K562 (cell line): ENCODE results near the gene GET3. TPM values are rescaled to one million over a fixed set of nuclear protein-coding genes. Genes with fewer than 3 reads are reported as not detected.

Experiments used
- AFF4 ChIP-seq: sonication (generic); formaldehyde crosslinking; IDR thresholded peaks from 2 replicates; pipeline ENCODE4 v1.8.0; 2023; ENCODE audit warnings: mild to moderate bottlenecking, missing genetic modification reagents
- CREM ChIP-seq: IDR thresholded peaks from 2 replicates; pipeline ENCODE4 v1.6.1; 2014; ENCODE audit warnings: antibody characterized with exemption, low read depth
- ESRRA ChIP-seq: fragments of 450-650 bp; IDR thresholded peaks from 2 replicates; pipeline ENCODE4 v1.6.1; 2014; ENCODE audit warnings: low read depth, mild to moderate bottlenecking, moderate library complexity, borderline replicate concordance
- NRF1 ChIP-seq, 2 experiments: fragments of 450-650 bp; IDR thresholded peaks in 1 of 2; conservative IDR thresholded peaks in 1 of 2; 2 replicates each; pipeline ENCODE4 v1.6.1; 2014; ENCODE audit warnings: mild to moderate bottlenecking in 2 of 2
- POLR2B ChIP-seq: fragments of 450-650 bp; IDR thresholded peaks from 2 replicates; pipeline ENCODE4 v1.6.1; 2018; ENCODE audit warnings: low read depth; ENCODE audit not compliant: partially characterized antibody
- RERE ChIP-seq: sonication (generic); formaldehyde crosslinking; IDR thresholded peaks from 2 replicates; pipeline ENCODE4 v1.8.0; 2023; ENCODE audit warnings: missing genetic modification reagents, mild to moderate bottlenecking, borderline replicate concordance
- SAFB2 ChIP-seq: fragments of 200-400 bp; formaldehyde crosslinking; IDR thresholded peaks from 2 replicates; pipeline ENCODE4 v1.6.1; 2018; ENCODE audit warnings: borderline replicate concordance, low read length, low read depth, moderate library complexity; ENCODE audit not compliant: severe bottlenecking
- SLC30A9 ChIP-seq: fragments of 250-450 bp; sonication (Bioruptor Pico); IDR thresholded peaks from 2 replicates; pipeline ENCODE4 v1.8.0; 2022; ENCODE audit warnings: mild to moderate bottlenecking, moderate library complexity
- SMARCB1 ChIP-seq: IDR thresholded peaks from 2 replicates; pipeline ENCODE4 v1.6.1; 2011; ENCODE audit warnings: improper control_type of control experiment, low read depth; ENCODE audit not compliant: insufficient read length
- THRA ChIP-seq: fragments of 450-650 bp; IDR thresholded peaks from 2 replicates; pipeline ENCODE4 v1.6.1; 2017; ENCODE audit warnings: mild to moderate bottlenecking, moderate library complexity
- ZEB2 ChIP-seq: fragments of 450-650 bp; IDR thresholded peaks from 2 replicates; pipeline ENCODE4 v1.6.1; 2016
- ZNF507 ChIP-seq: conservative IDR thresholded peaks from 2 replicates; pipeline ENCODE4 v1.6.1; 2017; ENCODE audit warnings: missing genetic modification characterization, missing compliant biosample characterization
- ZNF717 ChIP-seq: fragments of 250-450 bp; sonication (Bioruptor Pico); IDR thresholded peaks from 2 replicates; pipeline ENCODE4 v1.5.0; 2021
- ZSCAN29 ChIP-seq: fragments of 450-650 bp; IDR thresholded peaks from 2 replicates; pipeline ENCODE4 v1.6.1; 2017
- polyA plus RNA-seq, 8 experiments: library from polyadenylated mRNA; depleted of rRNA in 4 of 8; stranded (reverse) in 5 of 8; unstranded in 3 of 8; fragments of >200 nt; fragmentation: Nextera tagmentation in 2 of 8; fragmentation: Illumina TruSeq in 1 of 8; extraction: Ambion mirVana in 2 of 8; extraction: Trizol in 1 of 8; gene quantifications; 2 replicates each; pipeline versions ENCODE4 v1.2.1 to v1.2.3, GENCODE V29; 2011 to 2014; ENCODE audit warnings: inconsistent platforms in 1 of 8, missing spikeins in 1 of 8
- total RNA-seq, 7 experiments: library from RNA; depleted of rRNA in 6 of 7; stranded (reverse); fragments of >200 nt in 6 of 7; fragmentation: Illumina TruSeq in 2 of 7; extraction: Trizol in 2 of 7; gene quantifications; 2 replicates each; pipeline versions ENCODE4 v1.2.1 to v1.2.3, GENCODE V29; 2011 to 2021; ENCODE audit warnings: low replicate concordance in 1 of 7

The GET3 gene
- total and polyA plus RNA-seq, 9 of the 15 experiments (the other 6 are each of a cell fraction or from before 2014, with no cell fraction given): 8.3 to 83.5 (median 51.8) TPM

GRCh38 chr19:12722566-12723380 lies 14.5 kb upstream of the GET3 start (continued):
- TF ChIP-seq RERE (CRISPR knock-in tag) (no peak), CREM (peak; percentile 86), ZSCAN29 (no peak), THRA (no peak), SMARCB1 (no peak), ZNF507 (tag) (no peak), ZNF717 (CRISPR knock-in tag) (no peak), AFF4 (CRISPR knock-in tag) (0 out of 2 replicates have a peak, but pooled peaks have one; percentile 54), ZEB2 (no peak), ESRRA (peak; percentile 89), SAFB2 (no peak), SLC30A9 (CRISPR knock-in tag) (no peak), NRF1 (conservative IDR thresholded peaks at IDR 0.05 in 1 of 2, IDR thresholded peaks at IDR 0.05 in 1 of 2) (peak; percentile 69 to 73), POLR2B (peak; percentile 62)
